Liver (tissue), 9 donors: ENCODE results near the gene OR5H14. TPM values are rescaled to one million over a fixed set of nuclear protein-coding genes. Genes with fewer than 3 reads are reported as not detected.

ENCODE experiments used
- DNase-seq: peaks from one replicate; pipeline ENCODE4 v3.0.0-alpha.2; 2017; ENCODE audit warnings: low spot score
- H3K27ac ChIP-seq, 2 donors: one replicate each; pipeline ENCODE4 v1.7.0; 2013; ENCODE audit warnings: inconsistent platforms in 2 of 2, low read length in 2 of 2, control low read depth in 1 of 2, low read depth in 1 of 2, mild to moderate bottlenecking in 1 of 2
- H3K27me3 ChIP-seq, 4 donors: one replicate each; pipeline versions ENCODE4 v1.6.1 to v1.7.0; 2013; ENCODE audit warnings: low read length in 3 of 4, inconsistent platforms in 1 of 4, mild to moderate bottlenecking in 1 of 4, moderate library complexity in 1 of 4; ENCODE audit not compliant: control insufficient read depth in 4 of 4, insufficient read depth in 4 of 4
- H3K36me3 ChIP-seq, 4 donors: one replicate each; pipeline versions ENCODE4 v1.6.1 to v1.7.0; 2013; ENCODE audit warnings: low read length in 3 of 4, mild to moderate bottlenecking in 3 of 4, low read depth in 1 of 4, moderate library complexity in 1 of 4; ENCODE audit not compliant: control insufficient read depth in 4 of 4, insufficient read depth in 3 of 4
- H3K4me1 ChIP-seq, 4 donors: one replicate each; pipeline versions ENCODE4 v1.6.1 to v1.7.0; 2013; ENCODE audit warnings: low read length in 3 of 4, mild to moderate bottlenecking in 3 of 4, moderate library complexity in 1 of 4; ENCODE audit not compliant: control insufficient read depth in 4 of 4, insufficient read depth in 4 of 4
- H3K4me3 ChIP-seq, 3 donors: one replicate each; pipeline versions ENCODE4 v1.6.1 to v1.7.0; 2013; ENCODE audit warnings: low read length in 3 of 3, control low read depth in 1 of 3, low read depth in 1 of 3, mild to moderate bottlenecking in 1 of 3
- H3K9ac ChIP-seq, 2 donors: one replicate each; pipeline ENCODE4 v1.7.0; 2013; ENCODE audit warnings: low read length in 2 of 2, mild to moderate bottlenecking in 2 of 2, moderate library complexity in 2 of 2, control low read depth in 1 of 2, low read depth in 1 of 2
- H3K9me3 ChIP-seq, 4 donors: one replicate each; pipeline versions ENCODE4 v1.6.1 to v1.7.0; 2013; ENCODE audit warnings: low read length in 3 of 4; ENCODE audit not compliant: control insufficient read depth in 4 of 4
- EGR1 ChIP-seq, 2 donors: IDR thresholded peaks; 2 replicates each; pipeline ENCODE4 v1.6.1; 2016 to 2018; ENCODE audit warnings: antibody characterized with exemption in 2 of 2, low read depth in 2 of 2
- FOXA1 ChIP-seq: IDR thresholded peaks from 2 replicates; pipeline ENCODE4 v1.6.1; 2016; ENCODE audit warnings: antibody characterized with exemption
- GABPA ChIP-seq, 2 donors: IDR thresholded peaks in 1 of 2; conservative IDR thresholded peaks in 1 of 2; 2 replicates each; pipeline ENCODE4 v1.6.1; 2016; ENCODE audit warnings: antibody characterized with exemption in 2 of 2, mild to moderate bottlenecking in 1 of 2, moderate library complexity in 1 of 2
- RAD21 ChIP-seq, 2 donors: IDR thresholded peaks; 2 replicates each; pipeline ENCODE4 v1.6.1; 2016; ENCODE audit warnings: antibody characterized with exemption in 2 of 2, mild to moderate bottlenecking in 2 of 2
- SP1 ChIP-seq: IDR thresholded peaks from 2 replicates; pipeline ENCODE4 v1.6.1; 2018; ENCODE audit warnings: antibody characterized with exemption, mild to moderate bottlenecking
- TAF1 ChIP-seq: conservative IDR thresholded peaks from 2 replicates; pipeline ENCODE4 v1.6.1; 2016; ENCODE audit warnings: antibody characterized with exemption, mild to moderate bottlenecking
- YY1 ChIP-seq: IDR thresholded peaks from 2 replicates; pipeline ENCODE4 v1.6.1; 2016; ENCODE audit warnings: antibody characterized with exemption, mild to moderate bottlenecking
- WGBS: extraction: QIAGEN DNeasy Blood & Tissue Kit; methylation state at CpG from one replicate; pipeline ENCODE4 v1.1.7; 2013; 5-methylcytosine and 5-hydroxymethylcytosine counted together
- polyA plus RNA-seq, 2 donors: library from polyadenylated mRNA; stranded (reverse) in 1 of 2; unstranded in 1 of 2; fragments of 200-250 nt in 1 of 2; fragments of >200 nt in 1 of 2; fragmentation: Nextera tagmentation in 1 of 2; extraction: Ambion mirVana in 1 of 2; gene quantifications; one replicate each; pipeline versions ENCODE4 v1.2.1 to v1.2.3, GENCODE V29; 2013 to 2015
- total RNA-seq, 2 donors: library from RNA; depleted of rRNA; stranded (reverse); fragments of >200 nt; gene quantifications; one replicate each; pipeline ENCODE4 v1.2.3, GENCODE V29; 2014
- TF ChIP-seq, protein P1 (sequence below): IDR thresholded peaks from 2 replicates; pipeline ENCODE4 v1.6.1; 2016; ENCODE audit warnings: antibody characterized with exemption
- TF ChIP-seq, protein P2 (sequence below): fragments of 150-350 bp; IDR thresholded peaks from 2 replicates; pipeline ENCODE4 v1.5.1; 2017; ENCODE audit warnings: improper control_type of control experiment, low read depth, low read length; ENCODE audit not compliant: missing input control
- TF ChIP-seq, protein P3 (sequence below): IDR thresholded peaks from 2 replicates; pipeline ENCODE4 v1.6.1; 2016; ENCODE audit warnings: antibody characterized with exemption, mild to moderate bottlenecking
- donor health status: healthy.
- donor health status: healthy.
- donor health status: healthy.
- donor health status: healthy.
- donor health status: healthy.

Gene OR5H14
- total and polyA plus RNA-seq, 4 donors: not detected

- Histone ChIP-seq H3K9ac (no peak overlapping the region), H3K9me3 (peaks cover 4 to 35% (median 8%) of the 10 kb centered on the region in 4 donors), H3K27ac (no peak overlapping the region), H3K4me3 (no peak overlapping the region), H3K4me1 (no peaks in the 10 kb centered on the region), H3K36me3 (no peaks in the 10 kb centered on the region), H3K27me3 (peaks cover 0 to 3% (median 0%) of the 10 kb centered on the region in 4 donors)
- DNase-seq: no peak
- 76% methylated on average over 4 of the region's 4 CpGs for WGBS
- no peak for TF ChIP-seq YY1
- TF ChIP-seq, protein P1, sequence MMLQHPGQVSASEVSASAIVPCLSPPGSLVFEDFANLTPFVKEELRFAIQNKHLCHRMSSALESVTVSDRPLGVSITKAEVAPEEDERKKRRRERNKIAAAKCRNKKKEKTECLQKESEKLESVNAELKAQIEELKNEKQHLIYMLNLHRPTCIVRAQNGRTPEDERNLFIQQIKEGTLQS: no peak
- TF ChIP-seq, protein P2, sequence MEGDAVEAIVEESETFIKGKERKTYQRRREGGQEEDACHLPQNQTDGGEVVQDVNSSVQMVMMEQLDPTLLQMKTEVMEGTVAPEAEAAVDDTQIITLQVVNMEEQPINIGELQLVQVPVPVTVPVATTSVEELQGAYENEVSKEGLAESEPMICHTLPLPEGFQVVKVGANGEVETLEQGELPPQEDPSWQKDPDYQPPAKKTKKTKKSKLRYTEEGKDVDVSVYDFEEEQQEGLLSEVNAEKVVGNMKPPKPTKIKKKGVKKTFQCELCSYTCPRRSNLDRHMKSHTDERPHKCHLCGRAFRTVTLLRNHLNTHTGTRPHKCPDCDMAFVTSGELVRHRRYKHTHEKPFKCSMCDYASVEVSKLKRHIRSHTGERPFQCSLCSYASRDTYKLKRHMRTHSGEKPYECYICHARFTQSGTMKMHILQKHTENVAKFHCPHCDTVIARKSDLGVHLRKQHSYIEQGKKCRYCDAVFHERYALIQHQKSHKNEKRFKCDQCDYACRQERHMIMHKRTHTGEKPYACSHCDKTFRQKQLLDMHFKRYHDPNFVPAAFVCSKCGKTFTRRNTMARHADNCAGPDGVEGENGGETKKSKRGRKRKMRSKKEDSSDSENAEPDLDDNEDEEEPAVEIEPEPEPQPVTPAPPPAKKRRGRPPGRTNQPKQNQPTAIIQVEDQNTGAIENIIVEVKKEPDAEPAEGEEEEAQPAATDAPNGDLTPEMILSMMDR: no peak
- TF ChIP-seq EGR1 (IDR thresholded peaks at IDR 0.05; ENCODE audit: low read depth in 2 of 2): no peak
- no peak for TF ChIP-seq FOXA1
- no peak for TF ChIP-seq TAF1
- TF ChIP-seq SP1: no peak
These were observed 37.3 kb upstream of the OR5H14 start for GRCh38 chr3:98109807-98110549.

DNA sequence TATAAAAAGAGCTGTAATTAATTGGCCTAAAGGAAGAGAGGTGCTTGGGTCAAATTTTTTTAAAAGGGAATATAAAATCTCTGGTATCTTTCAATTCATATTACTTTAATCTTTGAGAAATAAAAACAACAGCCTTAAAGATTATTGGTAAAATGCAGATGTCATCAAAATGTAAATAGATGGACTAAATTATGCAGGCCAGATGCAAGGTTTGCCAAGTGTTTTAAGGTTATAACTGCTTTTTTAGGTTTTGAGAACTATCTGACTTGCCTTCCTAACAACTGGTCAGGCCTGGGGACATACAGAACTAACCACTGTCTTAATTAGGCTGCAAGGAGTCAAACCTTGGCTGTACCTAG, 36.8 kb upstream of the OR5H14 start:
- TF ChIP-seq, protein P2: no peak
- TF ChIP-seq RAD21 (IDR thresholded peaks at IDR 0.05) (no peak), SP1 (no peak), YY1 (no peak), GABPA (IDR thresholded peaks at IDR 0.05 in 1 of 2, conservative IDR thresholded peaks at IDR 0.05 in 1 of 2) (no peak)
- TF ChIP-seq, protein P3, sequence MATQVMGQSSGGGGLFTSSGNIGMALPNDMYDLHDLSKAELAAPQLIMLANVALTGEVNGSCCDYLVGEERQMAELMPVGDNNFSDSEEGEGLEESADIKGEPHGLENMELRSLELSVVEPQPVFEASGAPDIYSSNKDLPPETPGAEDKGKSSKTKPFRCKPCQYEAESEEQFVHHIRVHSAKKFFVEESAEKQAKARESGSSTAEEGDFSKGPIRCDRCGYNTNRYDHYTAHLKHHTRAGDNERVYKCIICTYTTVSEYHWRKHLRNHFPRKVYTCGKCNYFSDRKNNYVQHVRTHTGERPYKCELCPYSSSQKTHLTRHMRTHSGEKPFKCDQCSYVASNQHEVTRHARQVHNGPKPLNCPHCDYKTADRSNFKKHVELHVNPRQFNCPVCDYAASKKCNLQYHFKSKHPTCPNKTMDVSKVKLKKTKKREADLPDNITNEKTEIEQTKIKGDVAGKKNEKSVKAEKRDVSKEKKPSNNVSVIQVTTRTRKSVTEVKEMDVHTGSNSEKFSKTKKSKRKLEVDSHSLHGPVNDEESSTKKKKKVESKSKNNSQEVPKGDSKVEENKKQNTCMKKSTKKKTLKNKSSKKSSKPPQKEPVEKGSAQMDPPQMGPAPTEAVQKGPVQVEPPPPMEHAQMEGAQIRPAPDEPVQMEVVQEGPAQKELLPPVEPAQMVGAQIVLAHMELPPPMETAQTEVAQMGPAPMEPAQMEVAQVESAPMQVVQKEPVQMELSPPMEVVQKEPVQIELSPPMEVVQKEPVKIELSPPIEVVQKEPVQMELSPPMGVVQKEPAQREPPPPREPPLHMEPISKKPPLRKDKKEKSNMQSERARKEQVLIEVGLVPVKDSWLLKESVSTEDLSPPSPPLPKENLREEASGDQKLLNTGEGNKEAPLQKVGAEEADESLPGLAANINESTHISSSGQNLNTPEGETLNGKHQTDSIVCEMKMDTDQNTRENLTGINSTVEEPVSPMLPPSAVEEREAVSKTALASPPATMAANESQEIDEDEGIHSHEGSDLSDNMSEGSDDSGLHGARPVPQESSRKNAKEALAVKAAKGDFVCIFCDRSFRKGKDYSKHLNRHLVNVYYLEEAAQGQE: no peak
- Histone ChIP-seq H3K36me3 (no peaks in the 10 kb centered on the region), H3K27me3 (peaks cover 0 to 3% (median 0%) of the 10 kb centered on the region in 4 donors), H3K9me3 (peaks cover 4 to 35% (median 8%) of the 10 kb centered on the region in 4 donors), H3K4me3 (no peak overlapping the region), H3K4me1 (no peaks in the 10 kb centered on the region), H3K27ac (no peak overlapping the region), H3K9ac (no peak overlapping the region)
- no peak for DNase-seq
